ENCODE data around the gene POLR3H. TPM values are rescaled to one million over a fixed set of nuclear protein-coding genes. Genes with fewer than 3 reads are reported as not detected.
A peak's percentile ranks its signal among the peaks of the same experiment; 100 is the strongest.

Gene POLR3H
- total RNA-seq, 1 donor from 2014 or later, result 39.0 TPM

GRCh38 chr22:41557401-41558240 is 13.4 kb upstream of the POLR3H start:
- H3K4me3 ChIP-seq, result no peak overlapping the region
- H3K9me3 ChIP-seq, result no peaks in the 10 kb centered on the region
- intact Hi-C loops (cut with DNase I), result no loop called here
- TF ChIP-seq, protein P1, sequence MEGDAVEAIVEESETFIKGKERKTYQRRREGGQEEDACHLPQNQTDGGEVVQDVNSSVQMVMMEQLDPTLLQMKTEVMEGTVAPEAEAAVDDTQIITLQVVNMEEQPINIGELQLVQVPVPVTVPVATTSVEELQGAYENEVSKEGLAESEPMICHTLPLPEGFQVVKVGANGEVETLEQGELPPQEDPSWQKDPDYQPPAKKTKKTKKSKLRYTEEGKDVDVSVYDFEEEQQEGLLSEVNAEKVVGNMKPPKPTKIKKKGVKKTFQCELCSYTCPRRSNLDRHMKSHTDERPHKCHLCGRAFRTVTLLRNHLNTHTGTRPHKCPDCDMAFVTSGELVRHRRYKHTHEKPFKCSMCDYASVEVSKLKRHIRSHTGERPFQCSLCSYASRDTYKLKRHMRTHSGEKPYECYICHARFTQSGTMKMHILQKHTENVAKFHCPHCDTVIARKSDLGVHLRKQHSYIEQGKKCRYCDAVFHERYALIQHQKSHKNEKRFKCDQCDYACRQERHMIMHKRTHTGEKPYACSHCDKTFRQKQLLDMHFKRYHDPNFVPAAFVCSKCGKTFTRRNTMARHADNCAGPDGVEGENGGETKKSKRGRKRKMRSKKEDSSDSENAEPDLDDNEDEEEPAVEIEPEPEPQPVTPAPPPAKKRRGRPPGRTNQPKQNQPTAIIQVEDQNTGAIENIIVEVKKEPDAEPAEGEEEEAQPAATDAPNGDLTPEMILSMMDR (IDR thresholded peaks at IDR 0.05), result no peak
- H3K27ac ChIP-seq, result peak overlapping the region; percentile 68
- DNase-seq, result peak; percentile 75
- H3K4me1 ChIP-seq, result peaks cover 25% of the 10 kb centered on the region
- peak; percentile 83 to 84 for ATAC-seq
- H3K36me3 ChIP-seq, result no peaks in the 10 kb centered on the region
- H3K27me3 ChIP-seq (ENCODE audit: low read depth), result no peaks in the 10 kb centered on the region

- no peak overlapping the region for H3K4me3 ChIP-seq
- no peaks in the 10 kb centered on the region for H3K36me3 ChIP-seq
- intact Hi-C loops (cut with DNase I), result no loop called here
- TF ChIP-seq, protein P1 (IDR thresholded peaks at IDR 0.05), result no peak
- H3K27me3 ChIP-seq (ENCODE audit: low read depth), result no peaks in the 10 kb centered on the region
- H3K4me1 ChIP-seq, result peaks cover 25% of the 10 kb centered on the region
- DNase-seq (no peak), ATAC-seq (no peak)
- H3K9me3 ChIP-seq, result no peaks in the 10 kb centered on the region
- H3K27ac ChIP-seq, result peak overlapping the region; percentile 68
Observed at GRCh38 chr22:41556561-41556960, 12.3 kb upstream of the POLR3H start.

- intact Hi-C loops (cut with DNase I), result no loop called here
- TF ChIP-seq, protein P1 (IDR thresholded peaks at IDR 0.05), result no peak
- ATAC-seq (no peak), DNase-seq (no peak)
- H3K36me3 ChIP-seq, result no peaks in the 10 kb centered on the region
- no peaks in the 10 kb centered on the region for H3K9me3 ChIP-seq
- H3K27me3 ChIP-seq (ENCODE audit: low read depth), result no peaks in the 10 kb centered on the region
- H3K4me3 ChIP-seq, result no peak overlapping the region
- no peak overlapping the region for H3K27ac ChIP-seq
- peaks cover 25% of the 10 kb centered on the region for H3K4me1 ChIP-seq
Observed at GRCh38 chr22:41555325-41555982, 11.2 kb upstream of the POLR3H start.

DNA sequence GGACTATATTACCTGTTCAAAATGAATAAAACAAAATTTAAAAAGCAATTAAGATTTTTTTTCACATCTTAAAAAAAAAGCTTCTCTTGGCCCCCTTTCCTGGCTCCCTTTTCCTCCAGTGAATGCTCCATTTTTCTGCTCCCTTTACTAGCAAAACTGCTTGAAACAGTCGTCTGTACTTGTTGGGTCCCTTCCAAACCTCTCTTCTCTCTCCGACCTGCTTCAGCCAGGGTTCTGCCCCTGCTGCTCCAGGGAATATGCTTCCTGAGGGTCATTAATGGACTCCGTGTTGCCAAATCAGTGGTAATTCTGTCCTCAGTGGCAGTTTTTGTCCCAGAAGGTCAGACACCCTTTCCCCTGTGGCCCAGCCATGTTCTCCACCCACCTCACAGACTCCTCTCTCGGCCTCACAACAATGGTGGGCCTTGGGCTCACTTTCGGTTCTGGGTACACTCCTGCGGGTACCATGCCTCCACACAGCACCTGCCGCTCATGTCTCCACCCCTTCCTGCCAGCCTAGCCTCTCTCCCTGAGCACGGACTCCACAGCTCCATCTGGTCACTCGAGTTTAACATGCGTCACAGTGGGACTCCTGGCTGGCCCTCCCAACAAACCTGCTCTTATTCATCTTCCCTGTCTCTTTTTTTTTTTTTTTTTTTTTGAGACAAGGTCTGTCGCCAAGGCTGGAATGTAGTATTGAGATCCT is 7.8 kb upstream of the POLR3H start:
- Histone ChIP-seq H3K36me3 (no peaks in the 10 kb centered on the region), H3K9me3 (no peaks in the 10 kb centered on the region), H3K4me3 (no peak overlapping the region), H3K27ac (no peak overlapping the region), H3K27me3 (ENCODE audit: low read depth) (no peaks in the 10 kb centered on the region), H3K4me1 (peaks cover 15% of the 10 kb centered on the region)
- intact Hi-C loops (cut with DNase I), result no loop called here
- DNase-seq, result no peak
- ATAC-seq, result no peak
- TF ChIP-seq, protein P1 (IDR thresholded peaks at IDR 0.05), result no peak

DNA sequence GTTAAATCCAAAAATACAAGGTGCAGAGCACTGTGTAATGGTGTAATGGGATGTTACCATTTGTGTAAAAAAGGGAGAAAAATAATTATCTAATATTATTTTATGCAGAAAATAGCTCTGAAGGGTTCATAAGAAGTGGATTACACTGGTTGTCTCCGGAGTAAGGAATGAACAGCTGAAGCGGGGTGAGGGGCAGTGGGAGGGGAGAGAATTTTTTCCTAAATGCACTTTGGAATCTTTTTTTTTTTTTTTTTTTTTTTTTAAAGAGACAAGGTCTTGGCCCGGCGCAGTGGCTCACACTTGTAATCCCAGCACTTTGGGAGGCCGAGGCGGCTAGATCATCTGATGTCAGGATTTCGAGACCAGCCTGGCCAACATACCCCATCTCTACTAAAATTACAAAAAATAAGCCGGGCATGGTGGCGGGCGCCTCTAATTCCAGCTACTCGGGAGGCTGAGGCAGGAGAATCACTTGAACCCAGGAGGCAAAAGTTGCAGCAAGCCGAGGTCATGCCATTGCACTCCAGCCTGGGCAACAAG is 6.8 kb upstream of the POLR3H start:
- ATAC-seq (no peak), DNase-seq (no peak)
- Histone ChIP-seq H3K27me3 (ENCODE audit: low read depth) (no peaks in the 10 kb centered on the region), H3K36me3 (no peaks in the 10 kb centered on the region), H3K27ac (no peak overlapping the region), H3K9me3 (no peaks in the 10 kb centered on the region), H3K4me3 (no peak overlapping the region), H3K4me1 (peaks cover 7% of the 10 kb centered on the region)
- intact Hi-C loops (cut with DNase I), result no loop called here
- TF ChIP-seq, protein P1 (IDR thresholded peaks at IDR 0.05), result no peak
